ENCODE data around the gene TLE4.
"Not testable (repeated sequence)": the region's sequence is repeated elsewhere in the genome, so short reads cannot be mapped to it uniquely, and the experiment has no call there.

Gene TLE4

DNA sequence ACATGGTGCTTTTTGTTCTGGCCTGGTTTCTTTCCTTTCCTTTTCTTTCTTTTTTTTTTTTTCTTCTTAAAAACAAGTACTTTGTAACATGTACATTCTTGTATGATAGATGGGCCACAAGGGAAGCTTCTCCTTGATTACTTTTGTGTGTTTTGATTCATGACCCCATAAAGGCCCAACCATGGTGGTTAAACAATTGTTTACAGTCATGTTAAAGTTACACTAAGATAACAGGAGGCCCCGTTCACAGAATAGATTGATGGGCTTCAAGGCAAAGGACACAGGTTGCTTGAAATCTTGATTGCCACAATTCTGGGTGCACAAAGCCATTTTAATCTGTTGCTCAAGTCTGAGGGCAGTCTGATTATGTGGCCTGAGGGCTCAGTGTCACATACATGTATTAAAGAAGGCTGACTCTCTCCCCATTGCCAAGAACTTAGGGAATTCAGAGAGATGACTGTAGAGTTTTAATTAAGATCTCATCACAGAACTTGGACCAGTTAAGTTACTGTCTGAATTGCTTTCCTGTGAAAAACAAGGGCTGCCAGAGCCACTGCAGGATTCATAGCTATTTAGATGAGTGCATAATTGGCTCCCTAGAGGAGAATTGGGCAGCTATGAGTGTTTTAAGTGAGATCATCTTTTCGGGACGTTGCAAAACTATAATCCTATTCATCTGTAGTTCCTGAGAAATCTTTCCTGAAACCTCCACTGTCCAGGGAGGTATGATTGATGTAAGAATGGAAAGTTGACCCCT lies 163.4 kb downstream of the TLE4 start:
- no peak for DNase-seq (ENCODE audit: low read depth in 2 of 2)

- DNase-seq (ENCODE audit: low read depth in 2 of 2) = no peak
Observed at GRCh38 chr9:79736051-79736450, 164.3 kb downstream of the TLE4 start.

- DNase-seq (ENCODE audit: low read depth in 2 of 2) = no peak
Observed at GRCh38 chr9:79741381-79741780, 169.6 kb downstream of the TLE4 start.

GRCh38 chr9:79742110-79742721 lies 170.5 kb downstream of the TLE4 start:
- no peak for DNase-seq (ENCODE audit: low read depth in 2 of 2)

- DNase-seq (ENCODE audit: low read depth in 2 of 2) = no peak
Observed at GRCh38 chr9:79744521-79744920, 172.8 kb downstream of the TLE4 start.

- no peak for DNase-seq (ENCODE audit: low read depth in 2 of 2)
Observed at GRCh38 chr9:79745752-79746336, 174.1 kb downstream of the TLE4 start.

DNA sequence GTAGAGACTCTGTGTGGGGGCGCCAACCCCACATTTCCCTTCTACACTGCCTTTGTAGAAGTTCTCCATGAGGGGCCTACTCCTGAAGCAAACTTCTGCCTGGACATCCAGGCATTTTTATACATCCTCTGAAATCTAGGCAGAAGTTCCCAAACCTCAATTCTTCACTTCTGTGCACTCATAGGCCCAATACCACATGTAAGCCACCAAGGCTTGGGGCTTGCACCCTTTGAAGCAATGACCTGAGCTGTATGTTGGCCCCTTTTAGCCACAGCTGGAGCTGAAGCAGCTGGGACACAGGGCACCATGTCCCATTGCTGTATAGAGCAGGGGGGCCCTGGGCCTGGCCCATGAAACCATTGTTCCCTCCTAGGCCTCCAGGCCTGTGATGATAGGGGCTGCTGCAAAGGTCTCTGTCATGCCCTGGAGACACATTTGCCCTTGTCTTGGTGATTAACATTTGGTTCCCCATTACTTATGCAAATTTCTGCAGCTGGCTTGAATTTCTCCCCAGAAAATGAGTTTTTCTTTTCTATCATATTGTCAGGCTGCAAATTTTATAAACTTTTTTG lies 180.2 kb downstream of the TLE4 start:
- DNase-seq (ENCODE audit: low read depth in 2 of 2) = not testable (repeated sequence)

GRCh38 chr9:79756414-79756813 lies 184.6 kb downstream of the TLE4 start:
- no peak for DNase-seq (ENCODE audit: low read depth in 2 of 2)

- no peak for DNase-seq (ENCODE audit: low read depth in 2 of 2)
Observed at GRCh38 chr9:79757074-79757473, 185.3 kb downstream of the TLE4 start.

- DNase-seq (ENCODE audit: low read depth in 2 of 2) = no peak
Observed at GRCh38 chr9:79757881-79758669, 186.3 kb downstream of the TLE4 start.

DNA sequence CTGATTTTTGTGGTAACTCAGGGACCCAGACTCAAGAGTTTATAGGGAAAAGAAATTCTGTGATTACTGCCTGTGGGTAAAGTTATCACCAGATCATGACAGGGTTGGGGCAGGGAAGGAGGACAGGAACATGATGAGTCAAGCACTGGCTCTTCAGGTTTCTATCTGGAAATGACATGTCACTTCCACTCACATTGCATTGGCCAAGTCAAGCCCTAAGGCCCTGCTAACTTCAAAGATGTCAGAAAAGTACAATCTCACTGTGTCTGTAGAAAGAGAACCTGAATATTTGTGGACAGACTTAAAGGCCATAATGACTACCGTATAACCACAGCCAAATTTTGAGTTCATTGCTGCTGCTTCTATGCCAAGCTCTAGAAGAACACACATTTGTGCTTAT lies 187.7 kb downstream of the TLE4 start:
- no peak for DNase-seq (ENCODE audit: low read depth in 2 of 2)

DNA sequence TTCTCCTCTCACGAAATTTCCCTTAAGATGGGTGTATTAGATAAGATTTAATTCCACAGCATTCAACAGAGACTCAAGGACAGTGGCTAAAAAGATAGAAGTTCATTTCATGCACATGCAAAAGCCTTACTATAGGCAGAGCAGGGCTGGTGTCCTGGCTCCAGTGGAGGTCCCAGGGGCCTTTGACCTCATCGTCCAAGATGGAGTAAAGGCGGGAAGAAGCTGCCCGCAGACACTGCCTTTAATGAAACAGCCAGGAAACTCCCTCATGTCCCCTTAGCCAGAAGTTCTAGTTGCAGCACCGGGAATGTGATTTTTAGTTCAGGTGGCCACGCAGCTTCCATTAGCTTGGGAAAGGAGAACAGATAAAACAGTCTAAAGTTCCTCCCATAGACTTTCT lies 190.3 kb downstream of the TLE4 start:
- DNase-seq (ENCODE audit: low read depth in 2 of 2) = no peak

DNA sequence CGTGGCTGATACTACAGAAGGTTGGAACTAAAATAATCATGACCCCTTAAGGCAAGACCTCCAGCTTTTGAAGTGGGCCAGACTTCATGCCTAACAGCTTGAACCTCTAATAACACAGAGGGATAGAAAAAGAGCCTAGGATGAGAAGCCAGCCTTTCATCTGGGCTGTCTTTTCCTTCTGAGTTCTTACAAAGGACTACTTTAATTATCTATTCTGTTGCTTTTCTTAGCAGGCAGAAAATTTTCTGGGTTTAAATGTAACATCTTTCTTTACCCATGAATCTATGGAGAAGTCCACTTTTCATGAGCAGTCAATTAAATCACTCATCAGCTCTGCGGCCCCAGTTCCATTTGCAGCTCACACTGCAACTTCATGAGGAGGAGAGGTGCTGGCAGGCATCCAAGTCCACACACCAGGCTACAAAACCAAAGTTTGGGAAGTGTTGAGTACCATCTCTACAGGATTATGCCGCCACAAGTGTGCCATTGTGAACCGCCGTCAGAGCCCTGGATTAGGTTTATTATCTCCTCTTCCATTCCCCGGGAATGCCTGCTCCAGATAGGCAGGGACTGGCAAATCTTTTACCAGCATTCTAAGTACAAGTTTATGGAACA lies 192.0 kb downstream of the TLE4 start:
- DNase-seq (ENCODE audit: low read depth in 2 of 2) = no peak

DNA sequence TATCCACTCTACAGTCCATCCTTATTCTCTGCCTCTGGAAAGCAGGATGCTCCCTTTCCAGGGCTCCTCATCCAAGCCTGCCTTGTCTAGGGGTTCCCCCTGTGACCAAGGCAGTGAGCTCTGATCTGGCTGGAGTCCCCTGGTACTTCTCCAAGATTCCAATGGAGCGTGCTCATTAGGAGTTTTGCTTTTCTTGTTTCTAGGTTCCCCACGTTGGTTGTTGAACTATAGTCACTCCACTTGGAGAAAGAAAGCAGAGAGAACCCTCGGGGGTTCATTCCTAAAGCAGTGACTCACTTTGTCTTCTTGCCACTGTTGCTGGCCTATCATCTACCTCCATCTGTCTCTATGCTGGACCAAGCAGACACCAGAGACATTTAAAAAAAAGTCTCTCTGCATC lies 192.6 kb downstream of the TLE4 start:
- DNase-seq (ENCODE audit: low read depth in 2 of 2) = no peak

DNA sequence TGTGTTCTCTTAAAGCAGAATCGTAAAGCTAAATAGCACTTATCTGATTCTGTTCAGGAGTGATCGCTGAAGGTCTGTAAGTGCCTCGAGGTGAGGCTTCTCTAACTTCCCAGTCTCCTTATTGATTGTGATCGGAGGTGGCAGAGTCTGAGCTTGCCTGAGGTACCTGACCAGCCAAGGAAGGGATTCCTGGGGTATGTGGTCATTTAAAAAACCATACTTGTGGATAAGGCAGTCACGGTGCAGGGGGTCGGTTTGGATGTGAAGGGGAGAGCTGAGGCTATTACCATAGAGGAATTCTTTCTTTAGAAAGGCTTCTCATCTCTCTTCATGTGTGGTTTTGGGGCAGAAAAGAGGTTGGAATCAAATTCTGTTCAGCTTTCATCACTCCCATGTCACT lies 193.7 kb downstream of the TLE4 start:
- DNase-seq (ENCODE audit: low read depth in 2 of 2) = no peak

GRCh38 chr9:79766091-79766490 lies 194.3 kb downstream of the TLE4 start:
- no peak for DNase-seq (ENCODE audit: low read depth in 2 of 2)

- DNase-seq (ENCODE audit: low read depth in 2 of 2) = no peak
Observed at GRCh38 chr9:79768194-79768593, 196.4 kb downstream of the TLE4 start.

- DNase-seq (ENCODE audit: low read depth in 2 of 2) = no peak
Observed at GRCh38 chr9:79769476-79770275, 197.9 kb downstream of the TLE4 start.

- no peak for DNase-seq (ENCODE audit: low read depth in 2 of 2)
Observed at GRCh38 chr9:79774356-79774755, 202.6 kb downstream of the TLE4 start.
